ENCODE data around the gene GPX8. TPM values are rescaled to one million over a fixed set of nuclear protein-coding genes. Genes with fewer than 3 reads are reported as not detected.

Gene GPX8
- total RNA-seq, 3 donors from 2014 or later, result 1.9 to 9.5 (median 8.6) TPM

- DNase-seq, result peak in 1 of 3 donors; percentile 27
- TF ChIP-seq CTCF (IDR thresholded peaks at IDR 0.05), result no peak
- ATAC-seq, result no peak
- Histone ChIP-seq H3K36me3 (ENCODE audit: low read depth) (no peaks in the 10 kb centered on the region), H3K9me3 (no peaks in the 10 kb centered on the region), H3K4me1 (ENCODE audit: low read depth) (peaks cover 27% of the 10 kb centered on the region), H3K4me3 (no peak overlapping the region)
- intact Hi-C loops (cut with DNase I, micrococcal nuclease), result loop anchor here (5.0 to 10.0 kb wide), 2 partner anchors 51 to 54 kb away; partner anchors contain the start of gene MCIDAS (in 2 of the 2)
These were observed 13.8 kb downstream of the GPX8 start for GRCh38 chr5:55173687-55174230.

- DNase-seq (no peak), ATAC-seq (no peak)
- no peak for TF ChIP-seq CTCF (IDR thresholded peaks at IDR 0.05)
- intact Hi-C loops (cut with DNase I, micrococcal nuclease), result loop anchor here in 1 of 2 donors (10.0 kb wide), 1 partner anchor 49 kb away; the partner anchor contains the start of gene MCIDAS
- H3K9me3 ChIP-seq, result no peaks in the 10 kb centered on the region
- H3K4me1 ChIP-seq (ENCODE audit: low read depth), result peaks cover 27% of the 10 kb centered on the region
- no peak overlapping the region for H3K4me3 ChIP-seq
- no peaks in the 10 kb centered on the region for H3K36me3 ChIP-seq (ENCODE audit: low read depth)
These were observed 15.8 kb downstream of the GPX8 start for GRCh38 chr5:55175781-55176175.

GRCh38 chr5:55176176-55176818, 16.3 kb downstream of the GPX8 start:
- ATAC-seq (peak; percentile 88), DNase-seq (peak; percentile 77 to 90 (median 78))
- Histone ChIP-seq H3K9me3 (no peaks in the 10 kb centered on the region), H3K4me1 (ENCODE audit: low read depth) (peaks cover 27% of the 10 kb centered on the region), H3K4me3 (no peak overlapping the region), H3K36me3 (ENCODE audit: low read depth) (no peaks in the 10 kb centered on the region)
- intact Hi-C loops (cut with DNase I, micrococcal nuclease), result loop anchor here in 1 of 2 donors (10.0 kb wide), 1 partner anchor 49 kb away; the partner anchor contains the start of gene MCIDAS
- peak; percentile 57 for TF ChIP-seq CTCF (IDR thresholded peaks at IDR 0.05)

- no peak for TF ChIP-seq CTCF (IDR thresholded peaks at IDR 0.05)
- no peaks in the 10 kb centered on the region for H3K36me3 ChIP-seq (ENCODE audit: low read depth)
- no peak for ATAC-seq
- DNase-seq, result no peak
- peaks cover 25% of the 10 kb centered on the region for H3K4me1 ChIP-seq (ENCODE audit: low read depth)
- intact Hi-C loops (cut with DNase I, micrococcal nuclease), result loop anchor here in 1 of 2 donors (10.0 kb wide), 1 partner anchor 48 kb away; the partner anchor contains the start of gene MCIDAS
- no peaks in the 10 kb centered on the region for H3K9me3 ChIP-seq
- H3K4me3 ChIP-seq, result no peak overlapping the region
These were observed 17.1 kb downstream of the GPX8 start for GRCh38 chr5:55177078-55177477.

- intact Hi-C loops (cut with DNase I, micrococcal nuclease), result no loop called here
- no peak overlapping the region for H3K4me3 ChIP-seq
- DNase-seq (no peak), ATAC-seq (no peak)
- H3K4me1 ChIP-seq (ENCODE audit: low read depth), result peaks cover 11% of the 10 kb centered on the region
- TF ChIP-seq CTCF (IDR thresholded peaks at IDR 0.05), result no peak
- no peaks in the 10 kb centered on the region for H3K9me3 ChIP-seq
- H3K36me3 ChIP-seq (ENCODE audit: low read depth), result no peaks in the 10 kb centered on the region
These were observed 20.0 kb downstream of the GPX8 start for GRCh38 chr5:55180016-55180415.
